Bronchial epithelial cell (primary cell): Measurements from ENCODE around the gene DPH7. TPM values are rescaled to one million over a fixed set of nuclear protein-coding genes. Genes with fewer than 3 reads are reported as not detected.
A peak's percentile ranks its signal among the peaks of the same experiment; 100 is the strongest.
"Not testable (repeated sequence)": the region's sequence is repeated elsewhere in the genome, so short reads cannot be mapped to it uniquely, and the experiment has no call there.

Experiments used
- DNase-seq: peaks from one replicate; pipeline ENCODE4 v3.0.0-alpha.2; 2010; ENCODE audit warnings: low read depth
- FAIRE-seq: peaks from 2 replicates; lab custom pipeline; 2011; peaks lifted over from hg19 to GRCh38; lab: Jason Lieb, UNC
- H3K27me3 ChIP-seq: 2 replicates; pipeline ENCODE4 v1.5.1; 2011; ENCODE audit warnings: low read length; ENCODE audit not compliant: control insufficient read depth, insufficient read depth
- H3K36me3 ChIP-seq: 2 replicates; pipeline ENCODE4 v1.5.1; 2011; ENCODE audit warnings: low read length; ENCODE audit not compliant: control insufficient read depth, insufficient read depth
- H3K4me3 ChIP-seq: 2 replicates; pipeline ENCODE4 v1.5.1; 2011; ENCODE audit warnings: mild to moderate bottlenecking, low read depth, low read length, control low read depth
- total RNA-seq: library from RNA; depleted of rRNA; stranded (reverse); fragments of >200 nt; gene quantifications from 2 replicates; pipeline ENCODE4 v1.2.1, GENCODE V29; 2014
- TF ChIP-seq, protein P1 (sequence below): IDR thresholded peaks from 2 replicates; pipeline ENCODE4 v1.5.1; 2011; ENCODE audit warnings: mild to moderate bottlenecking, moderate library complexity, low read length, control low read depth, inconsistent platforms; ENCODE audit not compliant: insufficient read depth, severe bottlenecking

Gene DPH7
- total RNA-seq, 1 donor from 2014 or later, result 33.7 TPM

DNA sequence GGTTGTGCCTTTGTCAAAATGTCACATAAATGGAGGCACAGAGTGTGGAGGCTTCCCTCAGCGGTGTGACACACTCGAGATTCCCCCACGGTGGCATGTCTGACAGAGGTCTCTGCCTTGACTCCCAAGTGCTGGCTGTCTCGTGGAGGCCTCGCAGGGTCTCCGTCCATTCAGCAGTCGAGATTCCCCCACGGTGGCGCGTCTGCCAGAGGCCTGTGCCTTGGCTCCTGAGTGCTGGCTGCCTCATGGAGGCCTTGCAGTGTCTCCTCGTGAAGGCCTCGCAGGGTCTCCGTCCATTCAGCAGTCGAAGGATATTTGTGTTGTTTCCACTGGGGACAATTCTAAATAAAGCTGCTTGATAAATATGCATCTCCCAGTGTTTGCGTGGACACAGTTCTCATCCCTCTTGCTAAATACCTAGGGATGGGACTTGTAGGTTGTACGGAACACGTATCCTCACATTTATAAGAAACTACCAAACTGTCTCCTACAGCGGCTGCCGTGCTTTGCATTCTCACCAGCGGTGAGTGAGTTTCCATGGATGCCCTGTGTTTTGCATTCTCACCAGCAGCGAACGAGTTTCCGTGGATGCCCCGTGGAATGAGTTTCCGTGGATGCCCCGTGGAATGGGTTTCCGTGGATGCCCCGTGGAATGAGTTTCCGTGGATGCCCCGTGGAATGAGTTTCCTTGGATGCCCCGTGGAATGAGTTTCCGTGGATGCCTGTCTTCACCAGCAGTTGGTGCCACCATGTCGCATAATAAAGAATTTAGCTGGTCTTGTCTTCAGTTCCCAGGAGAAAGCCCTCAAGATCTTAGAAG is 54.4 kb downstream of the DPH7 start:
- Histone ChIP-seq H3K4me3 (no peak overlapping the region), H3K27me3 (no peaks in the 10 kb centered on the region), H3K36me3 (no peaks in the 10 kb centered on the region)
- FAIRE-seq (peak; percentile 87), DNase-seq (no peak)
- TF ChIP-seq, protein P1, sequence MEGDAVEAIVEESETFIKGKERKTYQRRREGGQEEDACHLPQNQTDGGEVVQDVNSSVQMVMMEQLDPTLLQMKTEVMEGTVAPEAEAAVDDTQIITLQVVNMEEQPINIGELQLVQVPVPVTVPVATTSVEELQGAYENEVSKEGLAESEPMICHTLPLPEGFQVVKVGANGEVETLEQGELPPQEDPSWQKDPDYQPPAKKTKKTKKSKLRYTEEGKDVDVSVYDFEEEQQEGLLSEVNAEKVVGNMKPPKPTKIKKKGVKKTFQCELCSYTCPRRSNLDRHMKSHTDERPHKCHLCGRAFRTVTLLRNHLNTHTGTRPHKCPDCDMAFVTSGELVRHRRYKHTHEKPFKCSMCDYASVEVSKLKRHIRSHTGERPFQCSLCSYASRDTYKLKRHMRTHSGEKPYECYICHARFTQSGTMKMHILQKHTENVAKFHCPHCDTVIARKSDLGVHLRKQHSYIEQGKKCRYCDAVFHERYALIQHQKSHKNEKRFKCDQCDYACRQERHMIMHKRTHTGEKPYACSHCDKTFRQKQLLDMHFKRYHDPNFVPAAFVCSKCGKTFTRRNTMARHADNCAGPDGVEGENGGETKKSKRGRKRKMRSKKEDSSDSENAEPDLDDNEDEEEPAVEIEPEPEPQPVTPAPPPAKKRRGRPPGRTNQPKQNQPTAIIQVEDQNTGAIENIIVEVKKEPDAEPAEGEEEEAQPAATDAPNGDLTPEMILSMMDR, result no peak

DNA sequence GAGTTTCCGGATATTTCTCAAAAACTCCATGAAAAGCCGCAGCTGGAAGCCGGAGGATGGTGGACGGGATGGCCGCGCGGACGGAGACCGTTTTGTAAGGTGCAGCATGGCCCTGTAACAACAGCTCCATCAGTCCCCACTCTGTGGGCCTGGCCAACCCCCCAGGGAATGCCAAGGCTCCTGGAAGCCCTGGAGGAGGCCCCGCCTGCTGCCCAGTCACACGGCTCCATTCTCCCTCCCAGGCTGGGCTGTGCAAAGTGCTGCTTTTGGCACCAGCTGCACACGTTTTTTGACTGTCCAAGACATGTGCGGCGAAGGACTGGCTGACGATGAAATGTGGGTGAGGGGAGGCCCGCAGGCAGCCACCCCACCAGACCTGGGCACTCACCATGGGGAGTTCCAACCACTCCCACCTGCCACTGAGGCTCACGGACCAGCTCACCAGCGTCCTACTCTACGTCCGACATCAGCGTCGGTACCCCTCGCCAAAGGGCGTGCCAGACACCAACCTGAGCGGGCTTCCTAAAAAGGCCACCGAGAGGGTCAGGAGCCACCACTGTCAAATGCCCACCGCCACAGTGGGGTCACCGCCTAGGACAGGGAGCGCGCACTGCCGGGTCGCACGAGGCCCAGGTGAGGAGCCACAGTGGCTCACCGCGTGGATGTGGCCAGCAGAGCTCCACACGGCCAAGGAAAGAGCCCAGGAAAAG is 55.8 kb downstream of the DPH7 start:
- no peak for FAIRE-seq
- TF ChIP-seq, protein P1, result no peak
- H3K27me3 ChIP-seq, result no peaks in the 10 kb centered on the region
- no peak for DNase-seq
- H3K36me3 ChIP-seq, result no peaks in the 10 kb centered on the region
- no peak overlapping the region for H3K4me3 ChIP-seq

DNA sequence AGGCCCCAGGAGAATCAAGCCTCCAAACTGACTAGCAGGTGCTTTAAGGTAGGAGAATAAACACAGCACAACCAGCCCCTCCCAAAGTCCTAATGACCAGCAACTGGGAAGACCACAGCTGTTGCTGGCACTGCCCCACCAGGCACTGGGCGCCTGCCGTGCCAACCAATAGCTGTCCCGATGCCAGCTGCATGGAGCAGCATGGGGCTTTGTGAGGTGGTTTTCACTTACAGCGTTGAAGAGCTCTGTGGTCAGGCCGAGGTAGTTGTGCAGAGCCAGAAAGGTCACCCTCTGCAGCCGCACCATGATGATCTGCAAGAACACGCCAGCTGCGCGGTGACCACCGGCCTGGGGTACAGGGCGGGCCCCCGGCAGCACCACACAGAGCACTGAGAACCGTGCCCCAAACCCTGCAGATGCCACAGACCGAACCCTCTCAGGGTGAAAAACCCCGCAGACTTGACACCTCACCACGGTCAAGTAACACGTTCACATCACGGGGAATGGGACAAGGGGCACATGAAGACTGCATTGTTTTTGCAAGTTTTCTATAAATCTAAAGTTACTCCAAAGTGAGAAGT is 57.2 kb downstream of the DPH7 start:
- TF ChIP-seq, protein P1, result no peak
- H3K36me3 ChIP-seq, result no peaks in the 10 kb centered on the region
- DNase-seq (no peak), FAIRE-seq (no peak)
- H3K27me3 ChIP-seq, result no peaks in the 10 kb centered on the region
- H3K4me3 ChIP-seq, result no peak overlapping the region

DNA sequence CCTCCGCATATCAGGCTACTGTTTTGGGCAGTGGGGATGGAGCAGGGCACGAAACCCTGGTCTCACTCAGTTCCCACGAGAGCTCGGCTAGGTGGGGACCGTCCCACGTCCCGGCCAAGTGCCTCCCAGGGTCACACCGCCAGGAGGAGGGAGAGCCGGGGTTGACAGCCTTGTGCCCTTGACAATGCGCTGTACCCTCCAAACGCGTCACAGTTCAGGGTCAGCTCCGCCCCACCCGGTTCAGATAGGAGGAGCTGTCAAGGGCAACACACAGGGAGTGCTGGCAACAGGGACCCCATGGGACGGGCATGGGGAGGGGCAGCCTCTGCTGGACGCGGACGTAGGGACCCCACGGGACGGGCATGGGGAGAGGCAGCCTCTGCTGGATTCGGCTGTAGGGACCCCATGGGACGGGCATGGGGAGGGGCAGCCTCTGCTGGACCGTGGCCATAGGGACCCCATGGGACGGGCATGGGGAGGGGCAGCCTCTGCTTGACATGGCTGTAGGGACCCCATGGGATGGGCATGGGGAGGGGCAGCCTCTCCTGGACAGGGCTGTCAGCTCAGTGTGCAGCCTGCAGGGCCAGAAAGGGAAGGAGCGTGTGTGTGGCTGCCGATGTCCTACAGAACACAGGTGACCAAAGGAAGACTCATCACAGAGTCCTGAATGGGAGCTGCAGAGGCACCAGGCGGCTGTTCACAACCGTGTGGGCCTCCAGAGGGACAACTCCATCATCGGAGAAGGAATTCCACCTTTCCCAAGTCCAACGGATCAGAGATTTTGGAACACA is 57.9 kb downstream of the DPH7 start:
- Histone ChIP-seq H3K27me3 (no peaks in the 10 kb centered on the region), H3K4me3 (no peak overlapping the region), H3K36me3 (no peaks in the 10 kb centered on the region)
- DNase-seq (no peak), FAIRE-seq (no peak)
- TF ChIP-seq, protein P1, result no peak

DNA sequence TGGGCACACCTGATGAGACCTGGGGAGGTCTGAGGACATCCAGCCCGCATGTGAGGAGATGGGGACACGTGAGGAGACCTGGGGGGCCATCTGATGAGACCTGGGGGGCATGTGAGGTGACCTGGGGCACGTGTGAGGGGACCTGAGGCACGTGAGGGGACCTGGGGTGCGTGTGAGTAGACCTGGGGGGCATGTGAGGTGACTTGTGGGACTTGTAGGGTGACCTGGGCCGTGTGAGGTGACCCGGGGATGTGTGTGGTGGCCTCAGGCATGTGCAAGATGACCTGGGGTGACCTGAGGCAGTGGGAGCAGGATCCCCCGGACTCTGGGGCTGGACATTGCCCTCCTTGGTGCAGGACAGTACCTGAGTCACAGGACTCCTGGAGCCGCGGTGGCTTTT is 59.2 kb downstream of the DPH7 start:
- DNase-seq (no peak), FAIRE-seq (no peak)
- Histone ChIP-seq H3K4me3 (no peak overlapping the region), H3K36me3 (no peaks in the 10 kb centered on the region), H3K27me3 (no peaks in the 10 kb centered on the region)
- TF ChIP-seq, protein P1, result no peak

DNA sequence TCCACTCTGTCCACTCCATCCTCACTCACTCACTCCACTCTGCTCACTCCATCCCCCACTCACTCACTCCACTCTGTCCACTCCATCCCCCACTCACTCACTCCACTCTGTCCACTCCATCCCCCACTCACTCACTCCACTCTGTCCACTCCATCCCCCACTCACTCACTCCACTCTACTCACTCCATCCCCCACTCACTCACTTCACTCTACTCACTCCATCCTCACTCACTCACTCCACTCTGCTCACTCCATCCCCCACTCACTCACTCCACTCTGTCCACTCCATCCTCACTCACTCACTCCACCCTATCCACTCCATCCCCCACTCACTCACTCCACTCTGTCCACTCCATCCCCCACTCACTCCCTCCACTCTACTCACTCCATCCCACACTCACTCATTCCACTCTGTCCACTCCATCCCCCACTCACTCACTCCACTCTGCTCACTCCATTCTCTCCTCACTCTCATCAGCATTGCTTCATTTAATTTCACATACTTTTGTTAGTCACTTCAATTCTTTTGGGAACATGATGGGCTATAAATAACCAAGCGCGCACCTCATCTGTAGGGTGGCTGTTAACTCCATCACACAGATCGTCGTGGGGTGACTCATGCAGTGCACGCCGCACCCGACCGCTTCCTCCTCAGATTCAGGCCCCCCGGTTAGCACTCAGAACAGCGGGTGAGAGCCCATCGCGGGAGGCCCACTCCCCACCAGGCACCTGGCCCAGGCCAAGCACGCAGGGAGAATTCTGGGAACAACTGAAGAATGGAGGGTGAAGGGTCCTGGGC is 59.9 kb downstream of the DPH7 start:
- not testable (repeated sequence) for H3K27me3 ChIP-seq
- peak; percentile 62 for FAIRE-seq

More for the DNA sequence above, 59.9 kb downstream of the DPH7 start:
- not testable (repeated sequence) for DNase-seq, H3K36me3 ChIP-seq, H3K4me3 ChIP-seq
